BLaER1 treated with 17β-estradiol and CSF1 and Interleukin-3, amounts not matched to agents 10 nM and 100 nM (cell line): ENCODE data around the gene HMSD.

Source experiments
- H3K27ac ChIP-seq, 11 experiments: shearing (Covaris generic); formaldehyde crosslinking; 2 replicates each; pipeline ENCODE4 v1.8.1; 2022
- H3K27me3 ChIP-seq, 11 experiments: shearing (Covaris generic); formaldehyde crosslinking; 2 replicates each; pipeline ENCODE4 v1.8.1; 2022
- H3K36me3 ChIP-seq, 11 experiments: shearing (Covaris generic); formaldehyde crosslinking; 2 replicates each; pipeline ENCODE4 v1.8.1; 2022
- H3K4me1 ChIP-seq, 10 experiments: shearing (Covaris generic); formaldehyde crosslinking; 2 replicates each; pipeline ENCODE4 v1.8.1; 2022
- H3K4me2 ChIP-seq, 11 experiments: shearing (Covaris generic); formaldehyde crosslinking; 2 replicates each; pipeline ENCODE4 v1.8.1; 2022
- H3K4me3 ChIP-seq, 10 experiments: shearing (Covaris generic); formaldehyde crosslinking; 2 replicates each; pipeline ENCODE4 v1.8.1; 2022
- H3K9ac ChIP-seq, 11 experiments: shearing (Covaris generic); formaldehyde crosslinking; 2 replicates each; pipeline ENCODE4 v1.8.1; 2022
- H3K9me3 ChIP-seq, 11 experiments: shearing (Covaris generic); formaldehyde crosslinking; replicated peaks in 1 of 11; 2 replicates each; pipeline ENCODE4 v1.8.1; 2022
- H4K20me1 ChIP-seq, 11 experiments: shearing (Covaris generic); formaldehyde crosslinking; 2 replicates each; pipeline ENCODE4 v1.8.1; 2022
- Cebpa-rat ChIP-seq, 11 experiments: shearing (Covaris generic); IDR thresholded peaks; 2 replicates each; pipeline ENCODE4 v1.8.1; 2022

Gene HMSD

GRCh38 chr18:63965716-63966330, 16.7 kb downstream of the HMSD start:
- TF ChIP-seq Cebpa-rat (IDR thresholded peaks at IDR 0.05), result no peak
- Histone ChIP-seq H4K20me1 (peaks cover 0 to 2% (median 0%) of the 10 kb centered on the region in 11 experiments; a peak in 2 of 22 replicates), H3K27ac (no peak overlapping the region), H3K4me3 (no peak overlapping the region), H3K4me1 (peaks cover 10 to 54% (median 31%) of the 10 kb centered on the region in 10 experiments), H3K36me3 (no peaks in the 10 kb centered on the region), H3K4me2 (no peak overlapping the region), H3K27me3 (no peaks in the 10 kb centered on the region), H3K9ac (no peak overlapping the region), H3K9me3 (no peaks in the 10 kb centered on the region)

GRCh38 chr18:63969942-63970808, 21.1 kb downstream of the HMSD start, which contains the start of gene SERPINB8:
TSS of gene SERPINB8 (plus strand) at chr18:63970081. CDS start at chr18:63978309, 8,228 bp downstream.
- H4K20me1 ChIP-seq, result peaks cover 0 to 17% (median 0%) of the 10 kb centered on the region in 11 experiments; a peak in 3 of 22 replicates
- peaks cover 0 to 12% (median 5%) of the 10 kb centered on the region in 11 experiments; a peak in 6 of 22 replicates for H3K36me3 ChIP-seq
- H3K27me3 ChIP-seq, result no peaks in the 10 kb centered on the region
- H3K4me2 ChIP-seq, result peak within 1 kb of the TSS; percentile 85 to 99 (median 94)
- TF ChIP-seq Cebpa-rat (IDR thresholded peaks at IDR 0.05), result peak; percentile 74 to 96 (median 88); a peak in 21 of 22 replicates
- H3K9ac ChIP-seq, result peak within 1 kb of the TSS; percentile 85 to 98 (median 95)
- H3K9me3 ChIP-seq, result peaks cover 0 to 8% (median 0%) of the 10 kb centered on the region in 11 experiments; a peak in 3 of 22 replicates
- H3K4me1 ChIP-seq, result peaks cover 27 to 69% (median 58%) of the 10 kb centered on the region in 10 experiments
- peak within 1 kb of the TSS; percentile 93 to 99 (median 96) for H3K27ac ChIP-seq
- peak within 1 kb of the TSS; percentile 71 to 97 (median 90) for H3K4me3 ChIP-seq

- Histone ChIP-seq H3K4me3 (peak overlapping the region; percentile 71 to 97 (median 90)), H3K27me3 (no peaks in the 10 kb centered on the region), H4K20me1 (peaks cover 0 to 20% (median 0%) of the 10 kb centered on the region in 11 experiments; a peak in 7 of 22 replicates), H3K9ac (peak overlapping the region; percentile 85 to 98 (median 95)), H3K36me3 (peaks cover 0 to 12% (median 5%) of the 10 kb centered on the region in 11 experiments; a peak in 6 of 22 replicates), H3K4me1 (peaks cover 34 to 75% (median 63%) of the 10 kb centered on the region in 10 experiments), H3K27ac (peak overlapping the region; percentile 93 to 99 (median 96)), H3K4me2 (peak overlapping the region; percentile 85 to 99 (median 94)), H3K9me3 (peaks cover 0 to 8% (median 0%) of the 10 kb centered on the region in 11 experiments; a peak in 3 of 22 replicates)
- no peak for TF ChIP-seq Cebpa-rat (IDR thresholded peaks at IDR 0.05)
Measured at GRCh38 chr18:63970809-63971205, 21.7 kb downstream of the HMSD start.

GRCh38 chr18:63971320-63972001, 22.4 kb downstream of the HMSD start:
- Histone ChIP-seq H3K36me3 (peaks cover 0 to 12% (median 5%) of the 10 kb centered on the region in 11 experiments; a peak in 6 of 22 replicates), H3K27me3 (no peaks in the 10 kb centered on the region), H3K27ac (peak overlapping the region; percentile 93 to 99 (median 96); a peak in 21 of 22 replicates), H3K4me3 (peak overlapping the region; percentile 71 to 97 (median 90)), H3K4me2 (peak overlapping the region; percentile 85 to 99 (median 94)), H3K4me1 (peaks cover 40 to 79% (median 70%) of the 10 kb centered on the region in 10 experiments), H3K9ac (peak overlapping the region; percentile 85 to 98 (median 95); a peak in 21 of 22 replicates), H3K9me3 (peaks cover 0 to 8% (median 0%) of the 10 kb centered on the region in 11 experiments; a peak in 3 of 22 replicates), H4K20me1 (peaks cover 0 to 26% (median 3%) of the 10 kb centered on the region in 11 experiments; a peak in 10 of 22 replicates)
- no peak for TF ChIP-seq Cebpa-rat (IDR thresholded peaks at IDR 0.05)

GRCh38 chr18:63972002-63972376, 22.9 kb downstream of the HMSD start:
- Histone ChIP-seq H3K27me3 (no peaks in the 10 kb centered on the region), H3K4me1 (peaks cover 42 to 79% (median 72%) of the 10 kb centered on the region in 10 experiments), H3K27ac (peak overlapping the region in 3 of 11 experiments; percentile 95 to 99 (median 97); a peak in 3 of 22 replicates), H3K9me3 (peaks cover 0 to 8% (median 0%) of the 10 kb centered on the region in 11 experiments; a peak in 3 of 22 replicates), H3K4me3 (peak overlapping the region in 8 of 10 experiments; percentile 74 to 97 (median 93); a peak in 12 of 20 replicates), H4K20me1 (peaks cover 0 to 32% (median 7%) of the 10 kb centered on the region in 11 experiments; a peak in 12 of 22 replicates), H3K36me3 (peaks cover 0 to 12% (median 5%) of the 10 kb centered on the region in 11 experiments; a peak in 6 of 22 replicates), H3K9ac (no peak overlapping the region; a peak in 1 of 22 replicates), H3K4me2 (peak overlapping the region; percentile 85 to 99 (median 94))
- TF ChIP-seq Cebpa-rat (IDR thresholded peaks at IDR 0.05), result no peak

- Histone ChIP-seq H3K36me3 (peaks cover under 1 to 32% (median 18%) of the 10 kb centered on the region in 11 experiments; a peak in 20 of 22 replicates), H3K4me1 (peaks cover 38 to 80% (median 58%) of the 10 kb centered on the region in 10 experiments), H3K9ac (peak overlapping the region in 6 of 11 experiments; percentile 52 to 66 (median 58); a peak in 9 of 22 replicates), H3K27me3 (no peaks in the 10 kb centered on the region), H4K20me1 (peaks cover 0 to 62% (median 34%) of the 10 kb centered on the region in 11 experiments; a peak in 19 of 22 replicates), H3K4me3 (peak overlapping the region in 5 of 10 experiments; percentile 8 to 55 (median 33); a peak in 9 of 20 replicates), H3K4me2 (peak overlapping the region; percentile 51 to 97 (median 73)), H3K9me3 (peaks cover 0 to 8% (median 0%) of the 10 kb centered on the region in 11 experiments; a peak in 3 of 22 replicates), H3K27ac (peak overlapping the region in 9 of 11 experiments; percentile 24 to 80 (median 67); a peak in 15 of 22 replicates)
- no peak for TF ChIP-seq Cebpa-rat (IDR thresholded peaks at IDR 0.05)
Measured at GRCh38 chr18:63974991-63975390, 25.9 kb downstream of the HMSD start.

GRCh38 chr18:63975628-63976027, 26.5 kb downstream of the HMSD start:
- Histone ChIP-seq H4K20me1 (peaks cover 0 to 68% (median 40%) of the 10 kb centered on the region in 11 experiments; a peak in 19 of 22 replicates), H3K9me3 (peaks cover 0 to 8% (median 0%) of the 10 kb centered on the region in 11 experiments; a peak in 3 of 22 replicates), H3K4me1 (peaks cover 38 to 87% (median 63%) of the 10 kb centered on the region in 10 experiments), H3K27ac (peak overlapping the region in 10 of 11 experiments; percentile 15 to 80 (median 64); a peak in 17 of 22 replicates), H3K9ac (peak overlapping the region in 7 of 11 experiments; percentile 24 to 64 (median 56); a peak in 8 of 22 replicates), H3K36me3 (peaks cover 7 to 39% (median 24%) of the 10 kb centered on the region in 11 experiments; a peak in 21 of 22 replicates), H3K4me3 (peak overlapping the region in 5 of 10 experiments; percentile 15 to 55 (median 33); a peak in 9 of 20 replicates), H3K27me3 (no peaks in the 10 kb centered on the region), H3K4me2 (peak overlapping the region; percentile 51 to 97 (median 73))
- no peak for TF ChIP-seq Cebpa-rat (IDR thresholded peaks at IDR 0.05)
